ENCODE results near the gene ITSN1. TPM values are rescaled to one million over a fixed set of nuclear protein-coding genes. Genes with fewer than 3 reads are reported as not detected.

ITSN1 gene
- total RNA-seq, 1 experiment from 2014 or later: 35.2 TPM

DNA sequence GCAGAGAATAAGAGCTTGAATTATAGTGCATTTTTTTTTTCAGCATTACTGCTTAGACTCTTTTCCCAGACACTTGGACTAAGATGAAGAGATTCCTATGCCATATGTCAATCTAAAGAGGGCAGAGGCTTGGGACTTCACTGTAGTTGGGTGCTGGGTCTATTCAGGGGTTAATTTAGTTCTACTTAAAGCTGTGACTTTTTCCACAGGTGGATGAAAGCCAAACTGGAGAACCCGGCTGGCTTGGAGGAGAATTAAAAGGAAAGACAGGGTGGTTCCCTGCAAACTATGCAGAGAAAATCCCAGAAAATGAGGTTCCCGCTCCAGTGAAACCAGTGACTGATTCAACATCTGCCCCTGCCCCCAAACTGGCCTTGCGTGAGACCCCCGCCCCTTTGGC lies 168.5 kb downstream of the ITSN1 start:
- DNase-seq (ENCODE audit: low read depth): no peak

DNA sequence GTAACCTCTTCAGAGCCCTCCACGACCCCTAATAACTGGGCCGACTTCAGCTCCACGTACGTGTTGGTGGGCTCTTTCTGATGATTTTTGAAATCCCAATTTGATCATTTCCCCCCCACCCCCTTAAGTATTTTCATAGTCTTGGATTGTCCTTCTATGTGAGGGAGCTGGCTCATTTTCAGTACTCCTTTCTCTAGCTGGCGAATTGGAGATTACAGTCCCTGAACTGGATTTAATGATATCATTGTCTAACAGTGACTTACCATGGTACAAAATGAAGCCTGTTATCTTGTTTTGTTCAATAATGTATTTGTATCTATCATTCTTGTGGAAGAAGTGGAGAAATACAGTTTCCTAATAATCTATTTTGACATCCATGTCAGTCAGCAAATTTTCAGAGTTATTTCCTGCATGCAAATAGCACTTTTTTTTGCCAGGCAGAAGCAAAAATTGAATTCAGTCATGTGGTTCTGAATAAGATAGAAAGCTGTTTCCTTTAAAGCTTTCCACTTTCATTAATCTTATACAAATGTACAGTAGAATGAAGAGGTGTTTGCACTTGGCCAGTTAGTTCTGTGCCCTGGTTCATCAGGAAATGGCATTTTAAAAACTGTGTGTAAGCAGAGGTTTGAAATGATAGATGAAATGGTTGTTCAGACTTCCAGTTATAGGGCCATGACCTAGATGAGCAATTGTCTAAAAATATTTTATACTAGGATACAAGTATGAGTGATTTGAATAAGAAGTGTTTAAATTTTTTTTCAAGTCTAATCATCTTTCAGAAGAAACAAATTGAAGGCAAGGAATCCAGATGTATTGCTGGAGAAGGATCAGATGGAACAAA lies 169.1 kb downstream of the ITSN1 start:
- no peak for DNase-seq (ENCODE audit: low read depth)

DNA sequence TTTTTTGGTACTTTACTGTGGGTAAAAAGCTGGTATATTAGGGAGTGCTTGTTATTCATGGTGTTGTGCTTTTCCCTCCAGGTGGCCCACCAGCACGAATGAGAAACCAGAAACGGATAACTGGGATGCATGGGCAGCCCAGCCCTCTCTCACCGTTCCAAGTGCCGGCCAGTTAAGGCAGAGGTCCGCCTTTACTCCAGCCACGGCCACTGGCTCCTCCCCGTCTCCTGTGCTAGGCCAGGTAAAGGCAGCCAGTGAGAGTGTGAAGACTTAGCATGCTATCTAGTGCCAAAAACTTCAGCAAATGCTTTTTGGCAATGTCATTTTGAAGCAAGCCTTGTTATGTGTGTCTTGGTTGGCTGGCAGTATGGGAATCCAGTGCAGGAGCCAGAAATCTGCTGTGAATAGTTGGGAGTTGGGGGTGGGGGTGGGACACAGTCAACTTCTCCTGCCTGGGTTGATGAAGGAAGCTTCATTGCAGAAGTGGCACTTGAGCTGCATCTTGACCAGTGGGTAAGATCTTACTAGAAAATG lies 171.6 kb downstream of the ITSN1 start:
- DNase-seq (ENCODE audit: low read depth): no peak

DNA sequence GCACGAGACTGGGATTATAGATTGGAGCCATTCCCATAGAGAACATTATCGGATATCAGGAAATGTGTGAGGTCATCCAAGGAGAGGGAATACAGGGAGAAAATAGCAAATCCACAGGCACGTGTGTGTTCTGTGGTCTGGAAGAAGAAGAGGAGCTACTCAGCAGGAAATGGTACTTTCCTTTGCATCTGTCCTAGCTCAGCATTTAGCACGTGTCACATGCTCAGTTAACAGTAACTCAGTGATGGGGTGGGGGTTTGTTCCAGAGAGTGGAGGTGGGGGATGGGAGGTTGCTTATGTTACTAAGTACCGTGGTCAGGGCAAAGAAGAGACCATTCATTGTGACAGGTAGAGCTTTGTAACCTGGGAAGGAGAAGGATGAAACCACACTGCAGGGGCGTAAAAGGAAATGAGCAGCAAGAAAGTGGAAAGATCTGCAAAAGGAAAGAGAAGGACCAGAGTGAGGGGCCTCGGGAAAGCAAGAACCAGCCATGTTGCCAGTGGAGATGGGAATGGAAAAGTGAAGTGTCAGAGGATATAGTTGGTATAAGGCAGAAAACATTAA lies 172.9 kb downstream of the ITSN1 start:
- DNase-seq (ENCODE audit: low read depth): no peak

DNA sequence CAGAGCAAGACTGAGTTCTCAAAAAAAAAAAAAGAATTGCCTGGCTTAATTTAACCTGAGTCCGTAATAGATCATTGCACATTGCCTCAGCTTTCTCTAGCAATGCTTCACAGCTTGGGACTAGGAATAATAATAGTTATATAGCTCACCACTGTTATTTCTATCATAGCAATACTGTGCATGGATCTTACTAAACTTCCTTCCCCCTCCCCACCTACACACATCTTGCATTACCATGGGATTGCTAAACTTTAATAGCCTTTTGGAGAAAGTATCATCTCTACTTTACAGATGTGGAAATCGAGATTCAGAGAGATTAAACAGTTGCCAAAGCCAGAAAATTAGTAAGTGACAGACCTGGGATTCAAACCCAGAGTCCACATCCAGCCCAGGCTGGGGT lies 173.9 kb downstream of the ITSN1 start:
- no peak for DNase-seq (ENCODE audit: low read depth)

DNA sequence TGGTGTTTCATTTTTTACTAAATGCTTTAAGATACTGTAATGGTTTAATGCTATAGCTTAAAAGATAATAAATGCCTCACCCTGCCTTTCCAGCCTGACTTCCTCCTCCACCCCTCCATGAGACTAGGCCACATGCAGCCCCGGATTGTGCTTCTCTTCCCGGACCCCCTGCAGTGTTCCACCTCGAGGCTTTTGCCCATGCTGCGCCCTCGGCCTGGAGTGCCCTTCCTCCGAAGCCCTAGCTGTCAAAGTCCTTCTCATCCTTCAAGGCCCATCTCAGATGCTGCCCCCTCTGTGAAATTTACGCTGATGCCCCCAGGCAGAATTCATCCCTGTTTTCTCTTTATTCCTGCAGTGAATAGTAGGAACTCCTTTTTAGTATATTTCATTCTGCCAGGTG lies 174.8 kb downstream of the ITSN1 start:
- no peak for DNase-seq (ENCODE audit: low read depth)

DNA sequence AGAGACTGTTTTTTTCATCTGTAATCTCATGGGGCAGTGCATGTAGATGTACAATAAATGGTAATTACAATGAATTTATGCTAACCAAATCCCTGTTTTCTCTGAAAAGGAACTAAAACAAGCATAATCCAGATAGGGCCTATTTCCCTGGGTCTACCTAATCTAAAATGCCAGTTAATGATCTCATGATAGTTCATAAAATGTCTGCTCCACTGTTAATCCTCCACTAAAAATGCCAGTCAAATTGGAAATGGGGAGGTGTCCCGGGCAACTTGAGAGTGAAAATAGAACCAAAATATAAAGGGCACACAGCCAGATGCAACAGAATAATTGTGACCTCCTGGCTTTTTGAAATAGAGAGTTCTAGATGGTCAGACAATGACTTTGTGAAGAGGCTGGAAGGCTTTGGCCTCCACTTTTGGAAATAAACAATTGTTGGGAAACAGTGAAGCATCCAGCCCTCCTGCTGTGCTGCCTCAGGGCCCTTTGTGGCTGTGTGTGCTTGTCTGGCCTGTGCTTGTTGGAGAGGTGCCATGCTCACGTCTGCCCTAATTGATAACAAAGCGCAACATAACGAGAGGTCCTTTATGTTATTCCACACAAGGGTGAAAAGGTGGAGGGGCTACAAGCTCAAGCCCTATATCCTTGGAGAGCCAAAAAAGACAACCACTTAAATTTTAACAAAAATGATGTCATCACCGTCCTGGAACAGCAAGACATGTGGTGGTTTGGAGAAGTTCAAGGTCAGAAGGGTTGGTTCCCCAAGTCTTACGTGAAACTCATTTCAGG lies 175.6 kb downstream of the ITSN1 start:
- no peak for DNase-seq (ENCODE audit: low read depth)

DNA sequence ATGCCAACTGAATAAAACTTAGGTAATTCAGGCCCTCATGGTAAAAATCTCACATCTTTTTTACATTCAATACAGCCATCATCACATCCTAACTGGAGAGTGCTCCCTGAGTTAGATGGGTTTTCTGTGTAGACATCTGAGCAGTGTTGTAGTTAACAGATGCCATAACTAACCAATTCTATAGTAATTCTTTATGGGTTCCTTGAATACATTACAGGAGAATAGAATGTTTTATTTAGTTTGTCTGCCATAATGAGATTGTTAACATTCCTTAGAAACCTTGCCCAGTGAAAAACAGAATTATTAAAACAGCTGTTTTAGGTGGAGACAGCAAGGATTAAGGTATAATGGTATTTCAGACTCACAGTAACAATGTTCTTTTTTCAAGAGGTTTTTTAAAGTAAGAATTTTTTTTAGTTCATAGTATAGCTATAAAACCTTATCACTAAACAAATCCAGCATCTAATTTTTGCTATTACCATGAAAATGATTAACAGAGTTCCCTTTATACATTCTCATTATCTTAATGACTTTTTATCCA lies 178.0 kb downstream of the ITSN1 start:
- no peak for DNase-seq (ENCODE audit: low read depth)

DNA sequence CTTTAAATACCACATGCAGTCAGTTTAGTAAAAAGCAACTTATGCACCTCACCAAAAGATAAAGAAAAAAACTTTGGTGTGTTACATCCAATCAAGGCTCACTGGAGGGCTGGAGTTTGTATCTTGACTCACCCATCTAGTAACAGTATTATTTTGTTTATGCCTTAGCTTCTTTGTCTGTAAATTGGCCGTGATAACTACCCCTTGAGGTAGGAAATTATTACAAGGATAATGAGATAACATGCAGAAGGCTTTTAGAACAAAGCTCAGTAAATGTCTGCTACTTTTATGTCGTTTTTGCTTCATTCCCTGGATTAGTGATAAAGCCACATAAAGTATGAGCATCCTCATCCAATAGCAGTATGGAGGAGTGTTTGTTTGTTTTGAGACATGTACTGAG lies 178.5 kb downstream of the ITSN1 start:
- no peak for DNase-seq (ENCODE audit: low read depth)

DNA sequence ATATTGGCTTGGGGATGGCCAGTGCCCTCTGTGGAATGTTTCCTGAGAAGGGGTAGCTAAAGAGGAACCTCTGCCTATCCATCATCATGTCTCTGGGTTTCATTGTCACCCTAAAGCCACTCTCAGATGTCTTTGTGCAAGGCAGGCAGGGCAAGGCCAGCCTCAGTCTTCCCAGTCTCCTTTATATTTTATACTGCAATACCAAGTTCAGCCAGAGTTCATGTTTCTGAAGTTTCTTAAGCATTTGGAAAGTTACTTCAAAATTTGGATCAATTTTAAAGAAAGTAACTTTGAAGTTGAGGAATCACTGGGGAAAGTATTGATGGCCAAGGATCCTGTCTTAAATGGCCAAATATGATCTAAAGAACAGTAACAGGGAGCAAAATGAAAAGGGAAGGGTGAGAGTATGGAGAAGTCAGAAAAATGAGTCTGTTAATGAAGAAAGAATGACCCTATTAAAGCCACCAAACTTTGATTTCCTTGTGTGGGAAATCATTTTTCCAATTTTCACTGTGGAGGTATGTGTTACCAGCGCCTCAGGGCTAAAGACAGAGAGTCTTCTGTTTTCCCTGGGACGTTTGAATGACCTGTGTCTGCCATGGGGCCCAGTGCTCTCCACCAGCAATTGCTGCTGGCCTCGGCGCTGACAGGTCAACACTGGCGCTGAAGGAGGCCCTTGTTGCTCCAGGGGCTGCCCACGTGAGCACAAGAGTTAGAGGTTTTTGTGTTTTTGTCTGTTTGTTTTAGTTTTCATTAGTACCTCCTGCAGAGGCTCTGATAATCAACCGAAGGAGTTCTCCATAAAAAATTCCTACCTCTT lies 179.4 kb downstream of the ITSN1 start:
- no peak for DNase-seq (ENCODE audit: low read depth)

DNA sequence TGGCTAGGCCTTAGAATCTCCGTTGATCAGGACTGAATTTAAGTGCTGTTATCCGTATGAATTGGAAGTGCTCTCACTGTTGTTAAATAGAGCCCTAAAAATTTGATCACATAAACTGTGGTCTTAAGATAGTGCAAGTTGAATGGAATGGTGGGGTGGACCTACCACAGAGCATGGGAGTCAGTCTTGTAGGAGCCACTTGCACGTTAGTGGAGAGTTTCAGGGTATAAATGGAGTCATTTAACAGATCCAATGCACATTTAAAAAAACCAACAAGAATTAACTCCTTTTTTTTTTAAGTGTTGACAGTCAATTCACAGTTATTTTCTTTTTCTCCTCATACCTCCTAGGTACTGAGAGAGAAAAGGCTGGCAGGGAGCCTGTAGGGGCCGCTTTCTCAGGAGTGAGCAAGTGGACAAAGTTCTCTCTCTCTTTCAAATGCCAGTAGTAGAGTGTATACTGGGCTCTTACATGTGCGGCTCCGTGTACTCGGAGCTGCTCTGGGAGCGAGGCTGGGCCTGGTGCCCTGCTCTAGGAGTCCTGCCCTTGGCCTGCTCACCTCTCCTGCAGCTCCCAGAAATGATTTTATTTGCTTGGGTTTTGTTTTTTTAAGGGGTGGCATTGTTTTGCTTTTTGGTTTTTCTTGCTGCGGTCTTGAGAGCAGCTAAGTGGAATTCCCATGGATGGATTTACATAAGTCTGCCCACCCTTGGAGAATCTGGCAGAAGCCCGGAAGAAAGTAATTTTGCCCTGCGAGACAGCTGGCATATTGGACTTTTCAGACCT lies 182.0 kb downstream of the ITSN1 start:
- DNase-seq (ENCODE audit: low read depth): peak; percentile 74

DNA sequence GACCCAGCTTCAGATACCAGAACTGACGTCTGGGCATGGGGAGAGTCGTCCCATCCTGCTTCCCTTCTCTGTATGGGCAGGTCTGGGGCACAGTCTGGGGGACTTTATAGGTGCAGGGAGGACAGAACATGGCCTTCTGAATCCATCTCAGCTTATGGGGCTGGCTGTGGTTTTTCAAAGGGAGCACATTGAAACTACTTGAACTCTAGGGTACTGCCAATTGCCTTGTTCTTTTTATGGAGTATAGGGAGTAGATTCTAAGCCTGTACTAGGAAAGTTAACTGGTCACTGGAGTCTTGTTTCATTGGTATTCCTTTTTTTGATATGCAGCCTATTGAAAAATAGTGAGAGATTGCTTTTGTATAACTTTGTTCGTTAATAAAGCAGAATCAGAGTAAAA lies 183.1 kb downstream of the ITSN1 start:
- DNase-seq (ENCODE audit: low read depth): no peak

DNA sequence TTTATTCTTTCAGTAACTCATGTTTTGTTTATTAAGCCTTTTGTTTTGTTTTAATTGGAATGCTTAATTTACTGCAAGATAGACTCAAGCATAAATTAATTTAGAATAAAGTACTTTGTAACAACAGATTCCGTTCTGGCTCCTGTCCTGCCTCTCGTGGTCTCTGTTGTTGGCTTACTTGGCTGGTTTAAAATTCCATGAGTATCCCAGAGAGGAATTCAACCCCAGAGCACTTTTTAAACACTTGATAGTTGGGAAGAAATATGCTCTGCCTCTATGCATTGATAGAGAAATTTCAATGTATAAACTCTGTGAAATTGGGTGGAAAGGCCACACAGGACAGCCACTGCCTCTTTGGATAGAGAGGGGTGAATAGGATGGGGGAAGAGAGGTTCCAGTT lies 183.6 kb downstream of the ITSN1 start:
- DNase-seq (ENCODE audit: low read depth): peak; percentile 51

DNA sequence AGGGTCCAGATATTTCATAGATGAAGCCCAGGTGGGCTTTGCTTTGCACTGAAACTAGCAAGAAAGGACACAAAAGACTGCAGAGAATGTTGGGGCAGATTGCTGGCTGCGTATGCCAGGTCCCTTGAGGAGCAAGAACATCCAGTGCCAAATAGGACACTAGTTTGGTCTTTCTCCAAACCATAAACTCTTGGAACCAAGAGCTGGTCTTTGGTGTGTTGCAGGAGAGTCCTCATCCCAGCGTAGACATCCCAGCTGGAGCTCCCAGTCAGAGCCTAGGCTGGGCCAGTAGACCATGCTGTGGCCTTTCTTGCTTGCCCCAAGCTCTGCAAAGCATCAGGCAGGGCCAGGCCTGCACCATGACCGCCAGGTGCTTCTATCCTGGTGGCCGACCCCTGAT lies 185.8 kb downstream of the ITSN1 start:
- no peak for DNase-seq (ENCODE audit: low read depth)

DNA sequence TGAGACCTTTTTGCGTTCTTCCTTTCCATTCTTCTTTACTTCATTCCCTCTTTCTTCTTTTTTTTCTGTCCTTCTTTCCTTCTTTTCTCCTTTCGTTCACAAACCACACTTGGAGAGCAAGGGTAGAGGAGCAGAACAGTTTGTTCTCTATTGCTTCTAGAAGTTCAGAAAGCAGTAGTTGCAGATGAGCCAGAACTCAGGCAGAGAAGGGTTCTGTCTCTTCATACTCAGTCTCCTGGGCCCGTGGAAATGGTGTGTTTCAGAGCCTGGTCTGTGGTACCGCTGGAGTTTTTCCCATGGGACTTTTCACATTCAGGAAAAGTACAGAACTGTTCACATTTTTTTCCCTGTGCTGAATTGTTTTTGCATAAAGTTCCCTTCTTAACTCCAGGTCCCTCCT lies 186.3 kb downstream of the ITSN1 start:
- no peak for DNase-seq (ENCODE audit: low read depth)

DNA sequence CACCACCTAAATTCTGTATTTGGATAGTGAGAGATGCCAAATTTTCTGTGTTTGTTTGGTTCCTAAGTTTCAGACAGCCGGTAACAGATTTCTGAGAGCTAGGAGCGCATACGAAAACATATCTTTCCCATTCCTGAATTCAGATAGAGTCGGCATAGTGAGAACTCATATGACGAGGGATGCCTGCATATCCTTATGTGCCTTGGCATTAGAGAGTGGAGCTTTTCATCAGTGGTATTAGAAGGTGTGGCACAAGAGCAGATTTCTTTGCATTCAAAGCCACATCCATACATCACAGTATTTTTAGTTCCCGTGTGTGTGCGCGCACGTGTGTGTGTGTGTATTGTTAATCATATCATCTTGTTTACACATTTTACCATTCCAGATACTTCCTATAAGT lies 187.5 kb downstream of the ITSN1 start:
- DNase-seq (ENCODE audit: low read depth): no peak

DNA sequence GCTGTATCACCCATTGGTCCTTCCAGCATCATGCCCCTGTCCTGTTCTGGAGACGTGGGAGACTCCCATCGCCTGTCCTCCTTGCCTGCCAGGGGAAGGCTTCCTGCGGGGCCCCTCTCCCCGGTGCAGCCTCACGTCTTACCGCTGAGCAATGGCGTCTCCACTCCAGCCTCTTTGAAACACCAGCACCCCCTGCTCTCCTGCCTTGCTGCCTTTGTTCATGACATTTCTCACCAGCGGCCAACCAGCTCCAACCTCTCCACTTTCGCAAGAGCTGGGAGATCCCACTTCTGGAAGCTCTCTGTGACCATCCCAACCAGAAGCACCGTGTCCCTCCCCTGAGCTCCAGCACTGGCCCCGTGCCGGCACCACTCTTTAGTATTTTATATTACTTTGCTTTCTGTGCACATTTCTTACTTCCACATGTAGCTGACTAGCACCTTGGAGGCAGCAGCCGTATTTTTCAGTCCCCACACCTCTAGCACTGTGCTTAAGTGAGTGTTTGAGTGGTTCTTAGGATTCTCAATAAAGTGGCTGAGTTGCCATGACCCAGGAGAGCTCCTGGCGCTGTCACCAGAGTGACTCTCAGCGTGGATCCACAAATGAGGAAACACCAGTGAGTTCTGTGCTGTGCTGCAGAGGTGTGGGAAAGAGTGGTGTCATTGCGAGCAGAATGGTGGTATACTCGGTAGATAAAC lies 189.8 kb downstream of the ITSN1 start:
- DNase-seq (ENCODE audit: low read depth): no peak

DNA sequence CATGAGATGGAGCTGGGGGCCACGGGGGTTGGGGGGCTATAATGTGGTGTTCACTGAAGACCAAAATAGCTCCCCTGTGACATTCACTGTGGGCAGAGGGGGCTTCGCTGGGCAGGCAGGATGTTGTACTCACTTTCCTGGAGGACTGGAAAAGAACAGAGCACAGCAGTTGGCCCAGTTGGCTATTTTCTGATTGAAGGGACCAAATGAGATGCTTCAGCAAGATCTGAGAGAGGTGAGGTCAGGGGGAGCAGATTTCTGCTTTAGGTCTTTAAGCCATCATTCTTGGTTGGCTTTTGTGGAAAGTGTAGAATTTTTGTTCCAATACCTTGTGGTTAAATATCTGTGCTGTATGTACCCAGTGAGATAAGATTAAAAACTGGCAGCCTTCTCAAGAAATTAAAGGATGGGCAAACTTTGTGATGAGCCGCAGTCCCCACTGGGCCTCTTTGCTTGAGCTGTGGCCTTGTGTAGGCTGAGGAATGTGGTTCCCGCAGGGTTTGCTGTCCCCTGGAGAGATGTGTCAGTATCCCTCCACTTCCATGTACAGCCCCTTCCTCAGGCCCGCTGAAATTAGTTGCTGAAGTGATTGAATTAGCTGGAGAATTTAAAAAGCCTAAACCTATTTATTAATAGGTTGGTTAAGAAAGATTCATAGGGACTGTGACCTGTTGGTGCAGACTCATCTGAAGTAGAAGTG lies 192.7 kb downstream of the ITSN1 start:
- no peak for DNase-seq (ENCODE audit: low read depth)

DNA sequence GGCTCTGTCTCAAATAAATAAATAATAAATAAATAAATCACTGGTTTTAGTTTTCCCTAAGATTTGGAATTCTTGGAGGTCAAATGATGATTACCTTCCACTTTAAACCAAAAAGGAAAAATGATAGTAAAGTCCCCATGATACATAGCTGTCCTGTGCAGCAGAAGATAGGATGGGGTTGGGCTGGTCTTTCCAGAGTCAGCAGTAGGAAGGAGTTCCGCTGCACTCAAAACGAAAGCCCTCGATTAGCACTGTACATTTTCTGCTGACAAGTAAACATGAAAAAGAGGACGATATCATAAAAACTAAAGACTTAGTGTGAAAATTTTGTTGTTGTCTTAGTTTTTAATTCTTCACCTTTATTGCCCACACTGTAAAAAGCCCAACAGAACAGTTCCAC lies 193.6 kb downstream of the ITSN1 start:
- DNase-seq (ENCODE audit: low read depth): no peak

Data from LHCN-M2 (cell line).